H1 (cell line): Measurements from ENCODE around the gene LCNL1.

Source experiments
- BRCA1 ChIP-seq: IDR thresholded peaks from 2 replicates; pipeline ENCODE4 v1.6.1; 2012; ENCODE audit warnings: low read depth, low read length, improper control_type of control experiment
- CTCF ChIP-seq, 3 experiments: IDR thresholded peaks; 1 replicate in 2 of 3; 2 replicates in 1 of 3; pipeline versions ENCODE4 v1.5.1 to v1.6.1; 2011; ENCODE audit warnings: low read length in 3 of 3, mild to moderate bottlenecking in 3 of 3, inconsistent platforms in 2 of 3, low read depth in 1 of 3, moderate library complexity in 1 of 3; ENCODE audit not compliant: insufficient read depth in 1 of 3; ENCODE audit errors: control extremely low read depth in 1 of 3
- POLR2A ChIP-seq, 2 experiments: IDR thresholded peaks; 1 replicate in 1 of 2; 2 replicates in 1 of 2; pipeline ENCODE4 v1.6.1; 2011; ENCODE audit warnings: low read depth in 2 of 2, low read length in 2 of 2, mild to moderate bottlenecking in 2 of 2; ENCODE audit errors: control extremely low read depth in 1 of 2

- TF ChIP-seq POLR2A (IDR thresholded peaks at IDR 0.05; ENCODE audit: control extremely low read depth in 1 of 2, low read depth in 2 of 2, low read length in 2 of 2) (no peak), CTCF (IDR thresholded peaks at IDR 0.05; ENCODE audit: control extremely low read depth in 1 of 3, insufficient read depth in 1 of 3, low read depth in 1 of 3, low read length in 3 of 3) (no peak), BRCA1 (no peak)
Observed at GRCh38 chr9:137008312-137008711, 25.5 kb downstream of the LCNL1 start.
